HEK293T (cell line): ENCODE measurements around the gene GRK1.

Experiments used
- CTCF ChIA-PET: fragments of 350-600 bp; formaldehyde crosslinking; extraction: SDS; loops from one replicate; lab custom pipeline; 2021; ENCODE audit warnings: antibody characterized with exemption, inconsistent platforms; lab: Yijun Ruan, JAX
- POLR2A ChIA-PET: fragments of 350-600 bp; formaldehyde crosslinking; extraction: SDS; loops from one replicate; lab custom pipeline; 2020; ENCODE audit warnings: antibody characterized with exemption, inconsistent platforms; lab: Yijun Ruan, JAX
- DNase-seq: peaks from one replicate; pipeline ENCODE4 v3.0.0; 2012; ENCODE audit warnings: mixed read lengths; ENCODE audit errors: extremely low spot score
- ARNT ChIP-seq: fragments of 450-650 bp; IDR thresholded peaks from 2 replicates; pipeline ENCODE4 v1.6.1; 2017; ENCODE audit warnings: mild to moderate bottlenecking
- BHLHE40 ChIP-seq: fragments of 450-650 bp; IDR thresholded peaks from 2 replicates; pipeline ENCODE4 v1.6.1; 2016; ENCODE audit warnings: mild to moderate bottlenecking, moderate library complexity, borderline replicate concordance
- CTBP1 ChIP-seq: fragments of 450-650 bp; IDR thresholded peaks from 2 replicates; pipeline ENCODE4 v1.6.1; 2016; ENCODE audit warnings: borderline replicate concordance
- ELF4 ChIP-seq: fragments of 450-650 bp; IDR thresholded peaks from 2 replicates; pipeline ENCODE4 v1.6.1; 2017; ENCODE audit warnings: antibody characterized with exemption
- FOXA1 ChIP-seq: fragments of 450-650 bp; IDR thresholded peaks from 2 replicates; pipeline ENCODE4 v1.6.1; 2016; ENCODE audit warnings: mild to moderate bottlenecking
- FOXK2 ChIP-seq: fragments of 450-650 bp; IDR thresholded peaks from 2 replicates; pipeline ENCODE4 v1.6.1; 2016; ENCODE audit warnings: mild to moderate bottlenecking
- FOXM1 ChIP-seq: fragments of 450-650 bp; IDR thresholded peaks from 2 replicates; pipeline ENCODE4 v1.6.1; 2017; ENCODE audit warnings: mild to moderate bottlenecking, borderline replicate concordance
- HDGF ChIP-seq: fragments of 450-650 bp; IDR thresholded peaks from 2 replicates; pipeline ENCODE4 v1.6.1; 2017; ENCODE audit warnings: antibody characterized with exemption, borderline replicate concordance
- L3MBTL2 ChIP-seq: fragments of 450-650 bp; conservative IDR thresholded peaks from 2 replicates; pipeline ENCODE4 v1.6.1; 2016; ENCODE audit warnings: mild to moderate bottlenecking
- LEF1 ChIP-seq: fragments of 450-650 bp; IDR thresholded peaks from 2 replicates; pipeline ENCODE4 v1.6.1; 2017; ENCODE audit warnings: mild to moderate bottlenecking, borderline replicate concordance
- NFRKB ChIP-seq: fragments of 450-650 bp; IDR thresholded peaks from 2 replicates; pipeline ENCODE4 v1.6.1; 2016; ENCODE audit warnings: mild to moderate bottlenecking, moderate library complexity
- PKNOX1 ChIP-seq: fragments of 450-650 bp; IDR thresholded peaks from 2 replicates; pipeline ENCODE4 v1.6.1; 2016
- SP1 ChIP-seq: fragments of 450-650 bp; IDR thresholded peaks from 2 replicates; pipeline ENCODE4 v1.6.1; 2017
- SUZ12 ChIP-seq: fragments of 450-650 bp; IDR thresholded peaks from 2 replicates; pipeline ENCODE4 v1.6.1; 2016; ENCODE audit warnings: mild to moderate bottlenecking
- TARDBP ChIP-seq: fragments of 450-650 bp; IDR thresholded peaks from 2 replicates; pipeline ENCODE4 v1.6.1; 2016
- ZNF384 ChIP-seq: fragments of 450-650 bp; IDR thresholded peaks from 2 replicates; pipeline ENCODE4 v1.6.1; 2016

The GRK1 gene

DNA sequence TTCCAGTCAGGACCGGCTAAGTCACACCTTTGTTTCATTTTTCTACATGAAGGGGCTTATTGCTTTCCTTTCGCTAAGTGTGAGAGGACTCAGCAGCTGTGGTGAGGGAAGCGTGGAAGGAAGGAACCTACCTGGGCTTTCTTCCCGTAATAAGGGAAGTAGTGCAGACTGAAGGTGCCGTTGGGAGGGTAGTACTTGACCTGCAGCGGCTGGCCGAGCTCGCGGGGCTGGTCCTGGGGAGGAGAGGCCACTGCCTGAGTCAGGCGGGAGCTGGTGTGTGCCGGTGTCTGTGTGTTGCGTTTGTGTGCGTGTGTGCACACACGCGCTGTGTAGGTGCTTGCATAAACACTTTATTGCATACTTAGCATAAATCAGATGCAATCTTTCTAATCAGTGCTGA lies 16.7 kb upstream of the GRK1 start:
- DNase-seq: no peak
- POLR2A ChIA-PET: no interaction called here
- CTCF ChIA-PET: interaction anchor here (0.7 kb wide), 1 partner anchor 580 kb away, joined by 7 read pairs; no protein-coding TSS in a partner anchor
- TF ChIP-seq LEF1 (no peak), CTBP1 (no peak), TARDBP (no peak), FOXK2 (no peak), BHLHE40 (no peak)

DNA sequence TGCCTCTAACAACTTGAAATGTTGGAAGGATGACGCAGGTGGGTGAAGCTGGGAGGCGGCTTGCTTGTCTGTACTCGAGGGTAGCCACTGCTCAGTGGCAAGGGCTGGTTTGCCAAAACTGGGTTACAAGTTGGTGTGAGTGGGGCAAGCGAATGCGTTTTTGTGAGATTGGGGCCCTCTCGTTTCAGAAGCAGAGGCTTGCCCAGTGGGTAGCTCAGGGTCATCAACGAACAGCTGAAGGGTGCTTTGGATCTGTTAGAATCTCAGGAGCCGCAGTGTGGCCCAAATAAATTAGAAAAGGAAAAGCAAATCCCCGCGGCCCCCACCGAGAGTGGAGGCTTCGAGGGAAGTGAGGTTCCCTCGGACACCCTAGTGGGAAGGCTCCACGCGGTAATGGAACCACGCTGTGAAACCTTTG lies 16.3 kb upstream of the GRK1 start:
- DNase-seq: no peak
- TF ChIP-seq SUZ12: no peak
- no peak for TF ChIP-seq ZNF384
- POLR2A ChIA-PET: no interaction called here
- CTCF ChIA-PET: no interaction called here

- TF ChIP-seq FOXM1 (no peak), HDGF (no peak), ELF4 (no peak), FOXK2 (no peak), CTBP1 (no peak), ARNT (no peak), TARDBP (no peak), FOXA1 (no peak)
- POLR2A ChIA-PET: no interaction called here
- DNase-seq: no peak
- CTCF ChIA-PET: no interaction called here
Observed at GRCh38 chr13:113651511-113652403, 15.3 kb upstream of the GRK1 start.

GRCh38 chr13:113652404-113653263 lies 14.4 kb upstream of the GRK1 start:
- ChIA-PET CTCF (no interaction called here), POLR2A (no interaction called here)
- TF ChIP-seq SUZ12: no peak
- no peak for TF ChIP-seq NFRKB
- TF ChIP-seq FOXK2: no peak
- TF ChIP-seq L3MBTL2: no peak
- no peak for TF ChIP-seq SP1
- TF ChIP-seq TARDBP: no peak
- TF ChIP-seq FOXA1: no peak
- no peak for TF ChIP-seq ZNF384
- TF ChIP-seq HDGF: no peak
- no peak for TF ChIP-seq CTBP1
- no peak for TF ChIP-seq LEF1
- no peak for TF ChIP-seq FOXM1
- TF ChIP-seq ARNT: no peak
- TF ChIP-seq ELF4: no peak
- TF ChIP-seq PKNOX1: no peak
- no peak for DNase-seq

GRCh38 chr13:113653264-113654174 lies 13.5 kb upstream of the GRK1 start:
- ChIA-PET POLR2A (no interaction called here), CTCF (no interaction called here)
- no peak for DNase-seq
- TF ChIP-seq FOXM1 (no peak), L3MBTL2 (no peak), SUZ12 (no peak), NFRKB (no peak), LEF1 (no peak), ZNF384 (no peak), PKNOX1 (no peak), TARDBP (no peak), HDGF (no peak), BHLHE40 (no peak), ELF4 (no peak), FOXA1 (no peak), FOXK2 (no peak), CTBP1 (no peak), ARNT (no peak), SP1 (no peak)

DNA sequence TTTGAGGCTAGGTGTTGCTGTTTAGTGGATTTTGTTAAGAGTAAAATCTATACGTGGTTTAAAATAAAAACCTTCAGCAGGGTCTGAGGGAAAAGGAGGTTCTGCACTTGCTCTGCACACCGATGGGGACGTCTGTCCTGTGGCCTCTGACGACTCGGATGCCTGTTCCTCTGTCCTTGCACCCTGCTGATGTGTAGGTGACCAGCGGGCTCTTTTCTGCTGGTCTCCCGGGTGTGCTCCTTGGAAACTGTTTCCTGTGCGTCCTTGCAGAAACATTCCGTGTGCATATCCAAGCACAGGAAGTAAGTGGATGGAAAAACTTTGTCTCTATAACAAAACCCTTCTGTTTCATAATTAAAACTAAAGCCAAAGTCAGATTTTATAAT lies 12.9 kb upstream of the GRK1 start:
- no peak for DNase-seq
- CTCF ChIA-PET: no interaction called here
- POLR2A ChIA-PET: no interaction called here
- TF ChIP-seq SP1 (no peak), CTBP1 (no peak), BHLHE40 (no peak), SUZ12 (no peak), FOXM1 (no peak), ZNF384 (no peak), ARNT (no peak), LEF1 (no peak), NFRKB (no peak), ELF4 (no peak), TARDBP (no peak), PKNOX1 (no peak), HDGF (no peak), L3MBTL2 (no peak), FOXA1 (no peak), FOXK2 (no peak)
